Endodermal cell (in vitro differentiated cells): ENCODE measurements around the gene MYPOP. TPM values are rescaled to one million over a fixed set of nuclear protein-coding genes. Genes with fewer than 3 reads are reported as not detected.

Experiments
- DNase-seq: peaks from one replicate; pipeline ENCODE4 v3.0.0-alpha.2; 2017
- H3K27ac ChIP-seq: 2 replicates; pipeline ENCODE4 v1.5.1; 2013; ENCODE audit warnings: mild to moderate bottlenecking, low read depth, low read length, moderate library complexity
- H3K27me3 ChIP-seq: 2 replicates; pipeline ENCODE4 v1.6.1; 2013; ENCODE audit warnings: mild to moderate bottlenecking, low read length, moderate library complexity; ENCODE audit not compliant: insufficient read depth, control insufficient read depth, poor library complexity, severe bottlenecking
- H3K36me3 ChIP-seq: 2 replicates; pipeline ENCODE4 v1.7.0; 2013; ENCODE audit warnings: mild to moderate bottlenecking, low read length, moderate library complexity; ENCODE audit not compliant: control insufficient read depth, insufficient read depth
- H3K4me1 ChIP-seq: one replicate; pipeline ENCODE4 v1.7.0; 2013; ENCODE audit warnings: low read length; ENCODE audit not compliant: control insufficient read depth, insufficient read depth
- H3K4me3 ChIP-seq: 2 replicates; pipeline ENCODE4 v1.5.1; 2013; ENCODE audit warnings: mild to moderate bottlenecking, low read length, moderate library complexity
- H3K9ac ChIP-seq: 2 replicates; pipeline ENCODE4 v1.6.1; 2013; ENCODE audit warnings: mild to moderate bottlenecking, low read length, moderate library complexity; ENCODE audit not compliant: poor library complexity, severe bottlenecking; ENCODE audit errors: extremely low read depth
- H3K9me3 ChIP-seq: 2 replicates; pipeline ENCODE4 v1.6.1; 2013; ENCODE audit warnings: mild to moderate bottlenecking, low read length, moderate library complexity; ENCODE audit not compliant: control insufficient read depth
- H3K27ac Mint-ChIP-seq: 2 replicates; pipeline ENCODE4 v1.8.0; 2020; ENCODE audit warnings: mixed read lengths
- H3K27me3 Mint-ChIP-seq: 2 replicates; pipeline ENCODE4 v1.8.0; 2021; ENCODE audit warnings: mild to moderate bottlenecking, mixed read lengths; ENCODE audit not compliant: insufficient read depth
- H3K36me3 Mint-ChIP-seq: 2 replicates; pipeline ENCODE4 v1.8.0; 2020; ENCODE audit warnings: low read depth, mixed read lengths
- H3K4me1 Mint-ChIP-seq: 2 replicates; pipeline ENCODE4 v1.8.0; 2020; ENCODE audit warnings: mixed read lengths
- H3K4me3 Mint-ChIP-seq: 2 replicates; pipeline ENCODE4 v1.8.0; 2020; ENCODE audit warnings: mild to moderate bottlenecking, moderate library complexity, mixed read lengths
- H3K9me3 Mint-ChIP-seq: 2 replicates; pipeline ENCODE4 v1.8.0; 2020; ENCODE audit warnings: mild to moderate bottlenecking, mixed read lengths
- CTCF ChIP-seq: fragments of 200-600 bp; sonication (generic); conservative IDR thresholded peaks from 2 replicates; pipeline ENCODE4 v1.5.0; 2021; ENCODE audit warnings: antibody characterized with exemption, mild to moderate bottlenecking
- WGBS, 2 experiments: methylation state at CpG; one replicate each; pipeline versions ENCODE4 v1.1.5 to v1.1.7; 2013; ENCODE audit warnings: missing lambda C conversion rate in 2 of 2, mixed read lengths in 1 of 2; ENCODE audit not compliant: insufficient coverage in 1 of 2, insufficient read length in 1 of 2; 5-methylcytosine and 5-hydroxymethylcytosine counted together
- total RNA-seq, 2 donors: library from RNA; stranded (reverse); fragmentation: NEBNext Ultra II Directional in 1 of 2; extraction: Animal tissue kit (Norgen Biotek cat#: 25700) in 1 of 2; gene quantifications; 2 replicates in 1 of 2; 3 replicates in 1 of 2; pipeline ENCODE4 v1.2.1, GENCODE V29; 2021

The MYPOP gene
- total RNA-seq, 2 donors from 2014 or later = 13.6 to 19.9 TPM

- H3K36me3 ChIP-seq = peaks cover 64% of the 10 kb centered on the region
- H3K9me3 ChIP-seq = no peaks in the 10 kb centered on the region
- peaks cover 63% of the 10 kb centered on the region for H3K36me3 Mint-ChIP-seq
- H3K4me3 Mint-ChIP-seq = no peak overlapping the region
- H3K9me3 Mint-ChIP-seq = no peaks in the 10 kb centered on the region
- no peaks in the 10 kb centered on the region for H3K4me1 Mint-ChIP-seq
- H3K27ac ChIP-seq = no peak overlapping the region
- H3K4me1 ChIP-seq = no peaks in the 10 kb centered on the region
- no peaks in the 10 kb centered on the region for H3K27me3 ChIP-seq
- no peak overlapping the region for H3K4me3 ChIP-seq
- no peak overlapping the region for H3K9ac ChIP-seq
- WGBS, 2 experiments = 92 to 96% methylated on average over 7 of the region's 7 CpGs
- DNase-seq = no peak
- peak overlapping the region; percentile 21 for H3K27ac Mint-ChIP-seq
- TF ChIP-seq CTCF = no peak
- no peaks in the 10 kb centered on the region for H3K27me3 Mint-ChIP-seq
Observed at GRCh38 chr19:45852983-45853382, 49.4 kb downstream of the MYPOP start.

GRCh38 chr19:45852145-45852750, 50.2 kb downstream of the MYPOP start:
- WGBS, 2 experiments = 91 to 98% methylated on average over 5 to 10 of the region's 10 CpGs
- no peak overlapping the region for H3K9ac ChIP-seq
- H3K4me3 ChIP-seq = no peak overlapping the region
- Mint-ChIP-seq H3K27ac (no peak overlapping the region), H3K36me3 (peaks cover 68% of the 10 kb centered on the region), H3K27me3 (no peaks in the 10 kb centered on the region), H3K4me3 (no peak overlapping the region), H3K9me3 (no peaks in the 10 kb centered on the region), H3K4me1 (no peaks in the 10 kb centered on the region)
- no peak for TF ChIP-seq CTCF
- H3K27ac ChIP-seq = no peak overlapping the region
- H3K27me3 ChIP-seq = no peaks in the 10 kb centered on the region
- DNase-seq = no peak
- H3K9me3 ChIP-seq = no peaks in the 10 kb centered on the region
- H3K36me3 ChIP-seq = peaks cover 70% of the 10 kb centered on the region
- H3K4me1 ChIP-seq = no peaks in the 10 kb centered on the region

- Mint-ChIP-seq H3K36me3 (peaks cover 77% of the 10 kb centered on the region), H3K27ac (no peak overlapping the region), H3K9me3 (no peaks in the 10 kb centered on the region), H3K4me3 (no peak overlapping the region), H3K4me1 (no peaks in the 10 kb centered on the region), H3K27me3 (no peaks in the 10 kb centered on the region)
- peak; percentile 70 for TF ChIP-seq CTCF
- H3K4me3 ChIP-seq = no peak overlapping the region
- H3K9me3 ChIP-seq = no peaks in the 10 kb centered on the region
- no peaks in the 10 kb centered on the region for H3K27me3 ChIP-seq
- no peak overlapping the region for H3K27ac ChIP-seq
- no peak for DNase-seq
- 88 to 90% methylated on average over 3 to 4 of the region's 4 CpGs for WGBS, 2 experiments
- H3K36me3 ChIP-seq = peaks cover 84% of the 10 kb centered on the region
- no peak overlapping the region for H3K9ac ChIP-seq
- no peaks in the 10 kb centered on the region for H3K4me1 ChIP-seq
Observed at GRCh38 chr19:45848922-45849321, 53.5 kb downstream of the MYPOP start.
